Measurements from ENCODE around the gene SCN4A.
"Not testable (repeated sequence)": the region's sequence is repeated elsewhere in the genome, so short reads cannot be mapped to it uniquely, and the experiment has no call there.

Gene SCN4A

GRCh38 chr17:63986821-63987220 is 14.1 kb upstream of the SCN4A start:
- in situ Hi-C loops (cut with MboI; ENCODE audit: low sequenced_read_pairs) = no loop called here

GRCh38 chr17:63985387-63986140 is 12.8 kb upstream of the SCN4A start:
- in situ Hi-C loops (cut with MboI; ENCODE audit: low sequenced_read_pairs) = no loop called here

- in situ Hi-C loops (cut with MboI; ENCODE audit: low sequenced_read_pairs) = no loop called here
Measured at GRCh38 chr17:63984651-63985386, 12.1 kb upstream of the SCN4A start.

GRCh38 chr17:63984236-63984635 is 11.5 kb upstream of the SCN4A start:
- in situ Hi-C loops (cut with MboI; ENCODE audit: low sequenced_read_pairs) = no loop called here

- in situ Hi-C loops (cut with MboI; ENCODE audit: low sequenced_read_pairs) = no loop called here
Measured at GRCh38 chr17:63983320-63983719, 10.6 kb upstream of the SCN4A start.

GRCh38 chr17:63982641-63983040 is 9.9 kb upstream of the SCN4A start:
- in situ Hi-C loops (cut with MboI; ENCODE audit: low sequenced_read_pairs) = not testable (repeated sequence)

GRCh38 chr17:63978272-63979200 is 5.8 kb upstream of the SCN4A start:
- in situ Hi-C loops (cut with MboI; ENCODE audit: low sequenced_read_pairs) = no loop called here

- in situ Hi-C loops (cut with MboI; ENCODE audit: low sequenced_read_pairs) = no loop called here
Measured at GRCh38 chr17:63976702-63977101, 4.0 kb upstream of the SCN4A start.

GRCh38 chr17:63975541-63976092 is 2.9 kb upstream of the SCN4A start:
- in situ Hi-C loops (cut with MboI; ENCODE audit: low sequenced_read_pairs) = no loop called here

- in situ Hi-C loops (cut with MboI; ENCODE audit: low sequenced_read_pairs) = no loop called here
Measured at GRCh38 chr17:63974594-63975192, 2.0 kb upstream of the SCN4A start.

- in situ Hi-C loops (cut with MboI; ENCODE audit: low sequenced_read_pairs) = no loop called here
Measured at GRCh38 chr17:63973930-63974593, 1.3 kb upstream of the SCN4A start.

- in situ Hi-C loops (cut with MboI; ENCODE audit: low sequenced_read_pairs) = no loop called here
Measured at GRCh38 chr17:63973247-63973646, 529 bp upstream of the SCN4A start.

GRCh38 chr17:63969278-63969677 is 3.4 kb downstream of the SCN4A start:
- in situ Hi-C loops (cut with MboI; ENCODE audit: low sequenced_read_pairs) = no loop called here

- in situ Hi-C loops (cut with MboI; ENCODE audit: low sequenced_read_pairs) = no loop called here
Measured at GRCh38 chr17:63967953-63968352, 4.8 kb downstream of the SCN4A start.

GRCh38 chr17:63966646-63967264 is 6.0 kb downstream of the SCN4A start:
- in situ Hi-C loops (cut with MboI; ENCODE audit: low sequenced_read_pairs) = no loop called here

GRCh38 chr17:63963123-63963522 is 9.6 kb downstream of the SCN4A start:
- in situ Hi-C loops (cut with MboI; ENCODE audit: low sequenced_read_pairs) = no loop called here

GRCh38 chr17:63962298-63962744 is 10.4 kb downstream of the SCN4A start:
- in situ Hi-C loops (cut with MboI; ENCODE audit: low sequenced_read_pairs) = no loop called here

- in situ Hi-C loops (cut with MboI; ENCODE audit: low sequenced_read_pairs) = no loop called here
Measured at GRCh38 chr17:63961355-63962212, 11.1 kb downstream of the SCN4A start.

GRCh38 chr17:63960430-63960829 is 12.3 kb downstream of the SCN4A start:
- in situ Hi-C loops (cut with MboI; ENCODE audit: low sequenced_read_pairs) = no loop called here
